Memory B cell (primary cell): ENCODE measurements around the gene RBM15B.
"Not testable (repeated sequence)": the region's sequence is repeated elsewhere in the genome, so short reads cannot be mapped to it uniquely, and the experiment has no call there.

Source experiments
- ATAC-seq: fragments of 150-1000 bp; cut with Tn5 transposase; 2 replicates; pipeline ENCODE4 v1.10.0; 2021; ENCODE audit warnings: low read depth, mild to moderate bottlenecking, moderate library complexity
- DNase-seq, 2 donors: peaks; one replicate each; pipeline ENCODE4 v3.0.0; 2022; ENCODE audit warnings: low spot score in 2 of 2
- H3K27ac Mint-ChIP-seq: one replicate; pipeline ENCODE4 v1.8.0; 2022; ENCODE audit warnings: mild to moderate bottlenecking, moderate library complexity, mixed read lengths
- H3K27me3 Mint-ChIP-seq: one replicate; pipeline ENCODE4 v1.8.0; 2022; ENCODE audit warnings: mixed read lengths
- H3K36me3 Mint-ChIP-seq: one replicate; pipeline ENCODE4 v1.8.0; 2022; ENCODE audit warnings: mild to moderate bottlenecking, mixed read lengths
- H3K4me1 Mint-ChIP-seq: one replicate; pipeline ENCODE4 v1.8.0; 2022; ENCODE audit warnings: mixed read lengths
- H3K4me3 Mint-ChIP-seq: one replicate; pipeline ENCODE4 v1.8.0; 2022; ENCODE audit warnings: mild to moderate bottlenecking, moderate library complexity, mixed read lengths
- H3K9me3 Mint-ChIP-seq: one replicate; pipeline ENCODE4 v1.8.0; 2022; ENCODE audit warnings: mixed read lengths

RBM15B gene

DNA sequence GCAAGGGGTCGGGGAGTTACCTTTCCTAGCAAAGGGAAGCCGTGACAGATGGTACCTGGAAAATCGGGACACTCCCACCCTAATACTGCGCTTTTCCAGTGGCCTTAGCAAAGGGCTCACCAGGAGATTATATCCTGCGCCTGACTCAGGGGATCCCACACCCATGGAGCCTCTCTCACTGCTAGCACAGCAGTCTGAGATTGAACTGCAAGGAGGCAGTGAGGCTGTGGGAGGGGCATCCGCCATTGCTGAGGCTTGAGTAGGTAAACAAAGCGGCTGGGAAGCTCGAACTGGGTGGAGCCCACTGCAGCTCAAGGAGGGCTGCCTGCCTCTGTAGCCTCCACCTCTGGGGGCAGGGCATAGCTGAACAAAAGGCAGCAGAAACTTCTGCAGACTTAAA lies 22.8 kb upstream of the RBM15B start:
- not testable (repeated sequence) for H3K9me3 Mint-ChIP-seq, H3K36me3 Mint-ChIP-seq, H3K4me1 Mint-ChIP-seq

DNA sequence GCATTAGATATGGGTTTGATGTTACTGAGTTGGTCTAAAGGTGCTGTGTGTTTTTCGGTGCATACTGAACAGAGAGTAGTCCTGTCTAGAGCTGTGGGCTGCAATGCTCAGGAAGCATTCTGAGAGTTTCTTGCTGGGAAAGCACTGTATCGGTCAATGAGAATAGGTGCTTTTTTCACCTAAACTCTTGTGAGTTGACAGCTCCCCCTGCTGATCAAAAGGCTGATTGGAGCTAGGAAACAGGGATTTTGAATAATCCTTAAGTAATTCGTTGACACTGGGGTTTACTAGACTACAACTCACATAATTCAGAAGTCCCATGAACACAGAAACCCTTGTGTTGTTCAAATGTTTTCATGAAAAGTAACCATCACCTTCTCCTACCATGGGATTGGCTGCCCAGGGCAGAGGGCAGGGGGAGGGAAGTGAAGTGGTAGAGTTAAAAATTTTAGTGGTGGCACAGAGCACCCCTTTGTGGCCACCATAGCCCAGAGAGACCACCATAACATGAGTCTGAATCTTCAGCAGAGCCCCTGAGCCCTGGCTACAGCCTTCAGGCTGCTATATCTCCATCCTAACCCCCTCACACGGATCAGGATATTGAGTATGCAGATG lies 19.0 kb upstream of the RBM15B start:
- no peaks in the 10 kb centered on the region for H3K36me3 Mint-ChIP-seq
- H3K27me3 Mint-ChIP-seq, result peaks cover 30% of the 10 kb centered on the region
- H3K4me1 Mint-ChIP-seq, result no peaks in the 10 kb centered on the region
- no peak overlapping the region for H3K27ac Mint-ChIP-seq
- ATAC-seq (peak; percentile 47), DNase-seq (peak in 1 of 2 donors; percentile 42)
- no peaks in the 10 kb centered on the region for H3K9me3 Mint-ChIP-seq
- no peak overlapping the region for H3K4me3 Mint-ChIP-seq

More for the DNA sequence above, 22.8 kb upstream of the RBM15B start:
- not testable (repeated sequence) for H3K27ac Mint-ChIP-seq, ATAC-seq, DNase-seq, H3K4me3 Mint-ChIP-seq
- peaks cover 17% of the 10 kb centered on the region for H3K27me3 Mint-ChIP-seq

DNA sequence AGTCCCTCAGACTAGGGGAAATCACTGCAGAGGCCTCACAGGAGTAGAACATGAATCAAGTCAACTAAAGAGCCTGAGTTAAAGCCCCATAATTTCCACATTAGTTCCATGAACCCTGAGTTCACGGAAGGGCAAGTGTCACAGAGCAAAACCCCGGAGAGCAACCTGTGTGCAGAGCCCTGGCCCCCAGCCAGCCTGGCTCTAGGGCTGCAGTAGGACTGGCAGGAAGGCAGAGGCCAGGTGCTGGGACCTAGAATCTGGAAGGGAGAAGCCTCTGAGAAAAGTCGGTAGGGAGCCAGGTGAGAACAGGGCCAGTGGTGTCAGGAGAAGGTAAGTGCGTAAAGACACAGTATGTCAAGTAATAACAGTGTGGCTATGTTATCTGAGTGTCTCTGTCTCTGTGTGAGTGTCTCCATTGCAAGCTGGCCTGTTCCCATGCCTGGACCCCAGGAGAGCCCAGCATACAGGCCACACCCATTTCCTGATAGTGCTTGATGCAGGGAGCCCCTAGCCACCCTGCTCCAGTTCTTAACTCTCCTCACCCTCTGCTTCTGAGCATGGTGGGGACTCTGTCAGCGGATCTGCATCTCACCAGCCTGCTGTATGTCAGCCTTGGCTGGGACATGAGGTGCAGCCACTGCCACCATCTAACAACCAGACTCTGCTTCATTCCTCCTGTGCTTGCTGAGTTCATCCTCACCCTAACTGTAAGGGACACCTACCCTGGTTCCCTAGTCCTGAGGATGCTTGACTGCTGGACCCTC lies 17.2 kb upstream of the RBM15B start:
- H3K27me3 Mint-ChIP-seq, result peaks cover 22% of the 10 kb centered on the region
- ATAC-seq (no peak), DNase-seq (no peak)
- no peaks in the 10 kb centered on the region for H3K9me3 Mint-ChIP-seq
- H3K27ac Mint-ChIP-seq, result no peak overlapping the region
- no peak overlapping the region for H3K4me3 Mint-ChIP-seq
- no peaks in the 10 kb centered on the region for H3K36me3 Mint-ChIP-seq
- no peaks in the 10 kb centered on the region for H3K4me1 Mint-ChIP-seq

DNA sequence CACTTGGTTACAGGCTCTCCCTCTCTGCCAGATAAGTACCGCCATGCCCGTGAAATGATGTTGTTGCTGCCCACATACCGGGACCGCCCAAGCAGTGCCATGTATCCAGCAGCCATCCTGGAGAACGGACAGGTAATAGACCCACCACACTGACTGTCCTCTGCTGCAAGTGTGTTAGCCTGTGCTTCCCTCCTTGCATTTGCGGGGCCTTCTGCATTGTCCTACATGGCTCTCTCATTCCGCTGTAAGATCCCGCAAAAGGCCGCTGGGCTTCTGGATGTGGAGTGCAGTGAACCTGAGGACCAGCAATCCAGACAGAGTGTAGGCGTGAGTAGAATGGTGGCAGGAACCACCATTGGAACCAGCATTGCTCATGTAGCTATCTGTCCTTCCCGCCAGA lies 16.6 kb upstream of the RBM15B start:
- Mint-ChIP-seq H3K36me3 (no peaks in the 10 kb centered on the region), H3K4me1 (no peaks in the 10 kb centered on the region), H3K9me3 (no peaks in the 10 kb centered on the region), H3K4me3 (no peak overlapping the region), H3K27me3 (peaks cover 18% of the 10 kb centered on the region), H3K27ac (no peak overlapping the region)
- DNase-seq (no peak), ATAC-seq (no peak)

DNA sequence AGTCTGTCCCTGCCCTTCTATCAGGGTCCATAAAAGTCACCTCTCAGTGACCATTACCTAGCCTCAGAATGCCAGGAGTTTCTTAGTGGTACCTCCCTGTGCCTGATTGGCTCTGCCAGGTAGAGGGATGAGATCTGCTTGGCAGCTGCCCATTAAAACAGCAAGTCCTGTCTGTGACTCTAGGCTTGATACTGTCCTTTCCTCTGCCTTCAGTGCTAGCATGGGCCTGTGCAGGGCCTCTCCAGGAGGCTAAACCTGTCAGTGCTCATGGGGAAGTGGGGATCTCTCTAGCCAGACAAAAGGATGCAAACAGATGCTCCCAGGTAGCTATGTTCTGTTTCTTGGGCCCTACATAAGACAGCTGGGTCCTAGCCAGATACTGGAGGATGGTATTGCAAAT lies 15.9 kb upstream of the RBM15B start:
- no peak for ATAC-seq
- Mint-ChIP-seq H3K27ac (no peak overlapping the region), H3K4me1 (no peaks in the 10 kb centered on the region), H3K27me3 (peaks cover 16% of the 10 kb centered on the region), H3K9me3 (no peaks in the 10 kb centered on the region), H3K4me3 (no peak overlapping the region), H3K36me3 (no peaks in the 10 kb centered on the region)
- DNase-seq, result no peak

DNA sequence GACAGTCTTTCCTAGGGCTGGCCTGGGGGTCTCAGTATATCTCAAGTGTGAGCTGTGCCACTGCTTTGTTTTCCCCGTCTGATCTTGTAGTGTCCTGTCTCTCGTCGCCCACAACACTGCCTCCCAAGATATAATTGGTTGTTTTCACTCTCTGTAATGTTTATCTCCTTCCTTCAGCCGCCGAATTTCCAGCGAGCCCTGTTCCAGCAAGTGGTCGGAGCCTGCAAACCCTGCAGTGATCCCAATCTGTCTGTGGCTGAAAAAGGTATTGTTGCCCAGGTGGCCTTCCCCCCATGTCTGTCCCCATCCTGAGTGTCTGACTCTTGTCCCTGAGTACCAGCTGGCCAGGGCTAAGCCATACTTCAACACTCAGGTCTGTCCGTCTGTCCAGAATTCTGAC lies 15.5 kb upstream of the RBM15B start:
- Mint-ChIP-seq H3K27ac (no peak overlapping the region), H3K9me3 (no peaks in the 10 kb centered on the region), H3K27me3 (peaks cover 16% of the 10 kb centered on the region), H3K4me1 (no peaks in the 10 kb centered on the region), H3K36me3 (no peaks in the 10 kb centered on the region), H3K4me3 (no peak overlapping the region)
- no peak for DNase-seq
- ATAC-seq, result no peak

DNA sequence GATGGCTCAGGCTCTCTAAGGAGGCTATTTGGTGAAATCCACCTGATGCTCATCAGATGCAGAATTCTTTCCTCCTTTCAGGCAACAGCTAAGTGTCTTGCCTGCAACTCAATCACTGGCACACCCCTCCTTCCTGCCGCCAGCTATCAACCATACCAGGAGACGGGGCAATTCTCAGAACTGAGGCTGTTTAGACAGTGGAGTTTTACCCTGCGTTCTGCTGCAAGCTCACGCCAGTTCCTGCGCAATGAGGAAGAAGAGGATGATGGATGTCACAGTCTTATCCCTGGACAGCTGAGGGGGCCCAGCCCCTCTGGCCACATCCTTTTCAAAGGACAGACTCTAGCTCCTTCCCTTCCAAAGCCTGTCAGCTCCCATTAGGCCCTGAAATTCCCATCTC lies 13.0 kb upstream of the RBM15B start:
- Mint-ChIP-seq H3K27ac (no peak overlapping the region), H3K9me3 (no peaks in the 10 kb centered on the region), H3K36me3 (no peaks in the 10 kb centered on the region), H3K27me3 (peaks cover 16% of the 10 kb centered on the region), H3K4me1 (no peaks in the 10 kb centered on the region), H3K4me3 (no peak overlapping the region)
- no peak for ATAC-seq
- no peak for DNase-seq

DNA sequence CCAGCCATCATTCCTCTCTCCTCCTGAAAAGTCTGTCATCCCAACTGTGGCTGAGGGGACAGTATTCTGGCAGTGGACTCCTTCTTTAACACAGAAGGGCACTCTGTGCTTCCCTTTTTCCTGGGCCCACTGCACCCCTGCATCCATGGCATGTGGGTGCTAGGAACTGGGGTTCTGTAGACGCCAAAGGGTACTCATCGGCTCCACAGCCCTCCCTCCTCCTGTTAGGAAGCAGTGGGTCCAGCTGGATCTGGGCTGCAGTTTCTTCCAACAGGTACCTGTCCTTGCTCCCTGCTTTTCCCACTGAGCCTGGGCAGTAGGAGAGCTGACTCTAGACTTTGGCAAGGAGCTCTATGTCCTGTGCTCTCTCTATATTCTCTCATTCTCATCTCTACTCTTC lies 12.4 kb upstream of the RBM15B start:
- Mint-ChIP-seq H3K4me1 (no peaks in the 10 kb centered on the region), H3K27ac (no peak overlapping the region), H3K36me3 (no peaks in the 10 kb centered on the region), H3K4me3 (no peak overlapping the region), H3K27me3 (peaks cover 14% of the 10 kb centered on the region), H3K9me3 (no peaks in the 10 kb centered on the region)
- no peak for DNase-seq
- ATAC-seq, result no peak

DNA sequence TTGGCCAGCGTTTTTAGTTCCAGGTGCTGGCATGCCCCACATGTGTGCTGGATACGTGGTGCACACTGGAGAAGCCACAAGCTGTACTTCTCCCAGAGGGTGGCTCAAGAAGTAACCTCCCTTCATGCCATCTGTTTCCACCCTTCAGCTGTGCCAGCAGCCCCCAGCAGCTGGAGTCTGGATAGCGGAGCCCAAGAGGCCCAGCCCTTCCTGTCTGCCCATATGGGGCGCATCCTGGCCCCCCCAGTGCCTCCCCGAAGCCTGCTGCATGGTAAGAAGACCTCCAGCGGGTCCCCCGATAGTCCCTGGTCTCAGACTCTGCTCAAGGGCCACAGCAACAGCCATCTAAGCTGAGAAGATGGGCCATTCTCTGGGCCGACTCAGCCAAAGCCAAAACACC lies 11.8 kb upstream of the RBM15B start:
- Mint-ChIP-seq H3K36me3 (no peaks in the 10 kb centered on the region), H3K9me3 (no peaks in the 10 kb centered on the region), H3K27ac (no peak overlapping the region), H3K4me3 (no peak overlapping the region), H3K4me1 (peaks cover 3% of the 10 kb centered on the region), H3K27me3 (peaks cover 11% of the 10 kb centered on the region)
- DNase-seq (no peak), ATAC-seq (no peak)

DNA sequence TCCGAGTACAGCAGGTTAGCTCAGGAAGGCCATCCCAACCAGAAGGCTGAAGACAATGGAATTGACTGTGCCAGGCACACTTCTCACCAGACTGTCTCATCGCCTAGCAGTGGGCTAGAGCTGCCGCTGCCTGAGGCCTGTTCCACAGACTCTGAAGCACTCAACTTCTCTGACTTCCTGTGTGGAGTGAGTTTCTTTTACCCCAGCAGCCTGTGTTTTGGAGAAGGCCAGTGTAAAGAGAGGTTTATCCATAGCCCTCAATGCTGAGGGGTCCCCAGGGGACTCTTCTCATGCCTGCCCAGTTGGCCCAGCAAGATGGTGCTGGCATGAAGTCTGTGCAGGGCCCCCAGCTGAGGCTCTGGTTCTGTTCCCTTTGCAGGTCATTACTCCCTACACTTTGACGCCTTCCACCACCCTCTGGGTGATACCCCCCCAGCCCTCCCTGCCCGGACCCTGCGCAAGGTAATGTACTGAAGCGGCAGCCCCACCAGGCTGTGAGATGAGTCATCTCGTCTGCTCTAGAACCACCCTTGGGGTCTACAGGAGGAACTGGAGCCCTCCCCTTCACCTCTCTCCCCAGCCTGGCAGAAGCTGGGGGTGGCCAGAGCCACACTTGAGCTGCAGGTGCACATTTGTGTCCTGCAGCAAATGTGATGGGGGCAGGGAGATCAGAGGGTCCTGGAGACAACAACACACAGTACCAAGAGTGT lies 11.2 kb upstream of the RBM15B start:
- ATAC-seq, result no peak
- no peak for DNase-seq
- peaks cover 3% of the 10 kb centered on the region for H3K4me1 Mint-ChIP-seq
- no peak overlapping the region for H3K27ac Mint-ChIP-seq
- H3K9me3 Mint-ChIP-seq, result no peaks in the 10 kb centered on the region
- no peaks in the 10 kb centered on the region for H3K36me3 Mint-ChIP-seq
- H3K4me3 Mint-ChIP-seq, result no peak overlapping the region
- H3K27me3 Mint-ChIP-seq, result peaks cover 9% of the 10 kb centered on the region

DNA sequence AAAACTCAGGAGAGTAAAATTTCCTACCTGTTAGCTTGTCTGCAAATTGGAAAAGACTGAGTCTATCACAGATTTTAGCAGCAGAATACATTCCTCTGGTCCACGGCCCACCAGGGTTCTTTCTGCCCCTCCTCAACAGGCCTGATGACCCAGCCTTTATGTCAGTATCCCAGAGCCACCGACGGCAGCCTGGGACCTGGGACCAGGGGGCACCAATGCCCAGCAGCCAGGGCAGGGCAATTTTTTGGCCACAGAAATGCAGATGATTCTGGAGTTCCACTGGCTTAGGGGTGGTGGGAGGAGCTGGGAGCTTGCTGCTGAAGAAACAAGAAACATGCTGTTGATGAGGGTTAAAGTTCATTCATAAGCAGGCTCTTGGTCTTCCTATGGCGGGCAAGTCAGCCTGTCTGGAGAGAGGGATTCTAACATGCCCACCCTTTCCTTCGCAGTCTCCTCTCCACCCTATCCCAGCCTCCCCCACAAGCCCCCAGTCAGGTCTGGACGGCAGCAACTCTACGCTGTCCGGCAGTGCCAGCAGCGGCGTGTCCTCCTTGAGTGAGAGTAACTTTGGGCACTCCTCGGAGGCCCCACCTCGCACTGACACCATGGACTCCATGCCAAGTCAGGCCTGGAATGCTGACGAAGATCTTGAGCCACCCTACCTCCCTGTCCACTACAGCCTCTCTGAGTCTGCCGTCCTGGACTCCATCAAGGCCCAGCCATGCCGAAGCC lies 10.3 kb upstream of the RBM15B start:
- ATAC-seq (no peak), DNase-seq (no peak)
- Mint-ChIP-seq H3K4me1 (peaks cover 6% of the 10 kb centered on the region), H3K9me3 (no peaks in the 10 kb centered on the region), H3K4me3 (no peak overlapping the region), H3K36me3 (no peaks in the 10 kb centered on the region), H3K27ac (no peak overlapping the region), H3K27me3 (peaks cover 5% of the 10 kb centered on the region)

DNA sequence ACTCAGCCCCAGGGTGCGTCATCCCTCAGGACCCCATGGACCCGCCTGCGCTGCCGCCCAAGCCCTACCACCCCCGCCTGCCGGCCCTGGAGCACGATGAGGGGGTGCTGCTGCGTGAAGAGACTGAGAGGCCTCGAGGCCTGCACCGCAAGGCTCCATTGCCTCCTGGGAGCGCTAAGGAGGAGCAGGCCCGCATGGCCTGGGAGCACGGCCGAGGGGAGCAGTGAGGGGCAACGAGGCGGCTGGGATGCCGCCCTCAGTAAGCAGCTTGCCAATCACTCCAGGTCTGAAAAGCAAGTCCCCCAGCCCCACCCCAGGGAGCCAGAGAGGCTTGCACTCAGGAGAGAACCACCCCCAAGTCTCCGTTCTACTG lies 9.8 kb upstream of the RBM15B start:
- H3K4me3 Mint-ChIP-seq, result no peak overlapping the region
- ATAC-seq, result no peak

DNA sequence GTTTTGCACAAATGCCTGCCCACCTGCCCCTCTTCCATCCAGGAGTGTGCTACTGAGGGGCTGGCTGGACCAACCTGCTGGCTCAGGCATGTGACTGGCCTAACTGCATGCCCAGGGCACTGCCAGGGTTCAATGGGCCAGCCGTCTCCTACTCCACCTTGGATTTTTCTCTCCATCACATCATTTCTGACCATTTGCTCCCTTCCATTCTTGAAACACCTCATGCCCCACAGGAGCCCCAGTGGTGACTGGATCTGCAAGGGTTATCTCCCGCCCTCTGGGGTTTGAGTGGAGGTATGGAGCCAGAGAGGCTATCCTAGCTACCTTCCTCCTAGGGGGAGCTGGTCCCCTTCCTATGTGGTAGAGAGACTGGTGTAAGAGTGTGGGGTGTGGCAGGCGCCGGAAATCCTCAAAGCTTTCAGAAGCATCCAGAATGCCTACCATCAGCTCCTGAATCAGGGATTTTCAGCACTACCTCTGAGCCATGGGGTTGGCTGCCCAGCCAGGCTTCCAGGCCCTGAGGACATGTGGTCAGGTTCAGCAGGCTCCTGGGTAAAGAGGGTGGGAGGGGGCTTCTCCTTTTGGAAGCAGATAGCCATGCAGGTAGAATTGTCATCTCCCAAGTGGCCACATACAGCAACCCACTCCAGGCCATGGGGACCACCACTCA lies 8.9 kb upstream of the RBM15B start:
- Mint-ChIP-seq H3K4me3 (no peak overlapping the region), H3K9me3 (no peaks in the 10 kb centered on the region), H3K4me1 (peaks cover 17% of the 10 kb centered on the region), H3K27ac (no peak overlapping the region), H3K27me3 (no peaks in the 10 kb centered on the region), H3K36me3 (peaks cover 3% of the 10 kb centered on the region)
- DNase-seq, result no peak
- ATAC-seq, result no peak

More for the DNA sequence above, 9.8 kb upstream of the RBM15B start:
- Mint-ChIP-seq H3K4me1 (peaks cover 12% of the 10 kb centered on the region), H3K27me3 (peaks cover 3% of the 10 kb centered on the region), H3K27ac (no peak overlapping the region), H3K36me3 (no peaks in the 10 kb centered on the region), H3K9me3 (no peaks in the 10 kb centered on the region)
- DNase-seq, result no peak
